Measurements from ENCODE around the gene MADCAM1.

GRCh38 chr19:507286-508203, 11.3 kb downstream of the MADCAM1 start, which contains the start of gene TPGS1:
- TF ChIP-seq CTCF (IDR thresholded peaks at IDR 0.05) = no peak
- TF ChIP-seq POLR2A (IDR thresholded peaks at IDR 0.05) = no peak

All from lower leg skin (tissue), 3 donors.